GM19193 (cell line): ENCODE measurements around the gene RECQL5.

Source experiments
- POLR2A ChIP-seq: IDR thresholded peaks from 4 replicates; pipeline ENCODE4 v1.6.1; 2011; ENCODE audit not compliant: insufficient read depth, insufficient read length; ENCODE audit errors: extremely low read depth

Gene RECQL5

DNA sequence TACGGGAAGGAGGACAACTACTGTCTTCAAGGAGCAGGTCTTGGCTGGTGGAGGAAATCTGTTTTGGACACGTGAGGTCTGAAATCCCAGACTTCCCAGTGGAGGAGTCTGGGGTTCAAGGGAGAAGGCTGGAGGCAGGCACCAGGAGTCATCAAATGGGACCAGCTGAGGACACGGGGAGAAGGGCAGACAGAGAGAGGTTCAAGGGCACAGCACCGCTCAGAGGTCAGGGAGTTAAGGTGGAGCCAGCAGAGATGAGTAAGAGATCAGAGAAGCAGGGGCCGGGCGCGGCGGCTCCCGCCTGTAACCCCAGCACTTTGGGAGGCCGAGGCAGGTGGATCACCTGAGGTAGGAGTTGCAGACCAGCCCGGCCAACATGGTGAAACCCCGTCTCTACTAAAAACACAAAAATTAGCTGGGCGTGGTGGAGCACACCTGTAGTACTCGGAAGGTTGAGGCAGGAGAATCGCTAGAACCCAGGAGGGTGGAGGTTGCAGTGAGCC lies 44.1 kb downstream of the RECQL5 start:
- no peak for TF ChIP-seq POLR2A

DNA sequence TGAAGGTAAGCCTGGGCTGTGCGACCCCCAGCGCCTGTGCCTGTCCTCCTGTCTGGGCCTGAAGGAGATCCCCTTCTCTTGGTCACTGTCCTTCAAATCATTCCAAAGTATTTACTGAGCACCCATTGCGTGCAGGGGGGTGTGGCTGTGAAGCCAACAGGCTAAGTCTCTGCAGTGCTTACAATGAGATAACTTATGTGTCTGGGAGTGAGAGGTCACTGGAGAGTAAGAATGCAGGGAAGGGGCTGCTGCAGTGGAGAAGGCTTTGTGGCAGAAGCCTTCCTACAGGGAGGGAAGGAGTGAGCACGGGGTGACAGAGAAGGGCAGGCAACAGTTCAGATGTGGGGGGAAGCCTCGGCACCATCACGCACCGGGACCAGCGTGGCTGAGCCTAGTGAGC lies 44.9 kb downstream of the RECQL5 start:
- TF ChIP-seq POLR2A, result no peak

DNA sequence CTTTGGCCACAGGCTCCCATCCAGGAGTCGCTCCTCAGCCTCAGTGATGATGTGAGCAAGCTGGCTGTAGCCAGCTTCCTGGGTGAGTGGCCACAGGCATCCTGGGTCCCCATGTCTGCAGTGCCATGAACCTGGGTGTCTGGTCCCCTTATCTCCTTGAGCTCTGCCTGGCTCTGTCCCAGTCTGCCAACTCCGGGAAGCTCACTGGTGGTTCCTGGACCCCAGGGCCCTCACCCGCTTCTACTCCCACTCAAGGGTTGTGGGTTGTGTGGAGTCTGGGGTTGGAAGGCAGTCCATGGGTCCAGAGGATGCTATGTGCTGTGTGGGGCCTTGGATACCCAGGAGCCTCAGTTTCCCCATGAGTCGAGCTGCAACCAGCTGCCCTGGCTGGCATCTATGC lies 45.5 kb downstream of the RECQL5 start:
- no peak for TF ChIP-seq POLR2A

DNA sequence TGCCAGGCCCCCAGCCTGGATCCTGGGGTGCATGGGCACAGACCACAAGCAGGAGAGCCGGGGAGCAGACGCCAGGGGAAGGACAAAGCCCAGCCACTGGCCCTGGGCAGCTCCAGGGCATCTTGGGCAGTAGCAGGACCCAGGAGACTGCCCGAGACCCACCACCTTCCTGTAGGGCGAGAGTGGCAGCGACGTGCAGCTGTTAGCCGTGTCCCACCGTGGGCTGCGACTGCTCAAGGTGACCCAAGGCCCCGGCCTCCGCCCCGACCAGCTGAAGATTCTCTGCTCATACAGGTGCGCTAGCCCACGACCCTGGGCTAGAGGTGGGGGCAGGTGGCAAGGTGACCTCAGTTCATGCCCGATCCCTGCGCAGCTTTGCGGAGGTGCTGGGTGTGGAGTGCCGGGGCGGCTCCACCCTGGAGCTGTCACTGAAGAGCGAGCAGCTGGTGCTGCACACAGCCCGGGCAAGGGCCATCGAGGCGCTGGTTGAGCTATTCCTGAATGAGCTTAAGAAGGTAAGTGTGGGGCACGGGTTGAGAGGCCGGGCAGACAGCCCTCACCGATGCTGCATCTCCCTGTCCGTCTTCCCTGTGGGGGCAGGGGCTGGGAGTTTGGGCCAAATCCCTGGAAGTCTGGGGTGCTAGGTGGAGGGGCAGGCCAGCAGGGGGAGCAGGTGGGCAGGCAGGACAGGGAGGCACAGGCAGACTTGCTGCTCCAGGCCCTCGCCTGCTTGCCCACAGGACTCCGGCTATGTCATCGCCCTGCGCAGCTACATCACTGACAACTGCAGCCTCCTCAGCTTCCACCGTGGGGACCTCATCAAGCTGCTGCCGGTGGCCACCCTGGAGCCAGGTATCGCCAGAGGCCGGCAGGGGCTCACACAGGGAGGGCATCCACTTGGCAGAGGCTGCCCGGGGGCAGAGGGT lies 47.2 kb downstream of the RECQL5 start:
- TF ChIP-seq POLR2A, result no peak

DNA sequence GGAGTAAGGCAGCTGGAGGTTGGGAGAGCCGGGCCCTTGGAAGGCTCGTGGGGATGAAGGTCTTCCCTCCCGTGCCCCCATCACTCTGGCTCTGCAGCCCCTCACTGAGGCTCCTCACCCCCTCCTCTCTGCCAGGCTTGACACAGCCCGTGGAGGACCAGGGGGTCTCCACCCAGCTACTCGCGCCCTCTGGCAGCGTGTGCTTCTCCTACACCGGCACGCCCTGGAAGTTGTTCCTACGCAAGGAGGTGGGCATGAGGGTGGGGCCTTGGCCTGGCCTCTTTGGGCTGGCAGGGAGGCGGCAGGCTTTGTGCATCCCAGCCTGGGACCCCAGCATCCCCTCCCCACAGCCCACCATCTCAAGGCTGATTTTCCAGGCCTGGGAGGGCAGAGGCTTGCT lies 49.3 kb downstream of the RECQL5 start:
- no peak for TF ChIP-seq POLR2A

DNA sequence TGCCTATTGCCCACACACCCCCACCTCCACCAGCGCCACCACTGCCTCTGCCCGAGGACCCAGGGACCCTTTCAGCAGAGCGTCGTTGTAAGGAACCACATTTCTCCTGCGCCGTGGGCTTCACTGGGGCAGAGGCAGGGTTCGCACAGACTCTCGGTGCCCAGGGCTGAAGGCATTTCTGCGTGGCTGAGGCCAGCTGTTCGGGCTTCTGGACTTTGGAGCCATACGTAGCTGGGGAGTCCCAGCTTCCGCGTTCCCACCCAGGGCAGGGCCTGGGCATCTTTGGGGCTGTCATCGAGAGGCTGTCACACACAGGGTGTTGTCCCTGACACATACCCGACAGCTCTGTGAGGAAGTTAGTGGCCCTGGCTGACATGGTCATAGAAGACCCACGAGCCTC lies 49.7 kb downstream of the RECQL5 start:
- TF ChIP-seq POLR2A, result no peak

DNA sequence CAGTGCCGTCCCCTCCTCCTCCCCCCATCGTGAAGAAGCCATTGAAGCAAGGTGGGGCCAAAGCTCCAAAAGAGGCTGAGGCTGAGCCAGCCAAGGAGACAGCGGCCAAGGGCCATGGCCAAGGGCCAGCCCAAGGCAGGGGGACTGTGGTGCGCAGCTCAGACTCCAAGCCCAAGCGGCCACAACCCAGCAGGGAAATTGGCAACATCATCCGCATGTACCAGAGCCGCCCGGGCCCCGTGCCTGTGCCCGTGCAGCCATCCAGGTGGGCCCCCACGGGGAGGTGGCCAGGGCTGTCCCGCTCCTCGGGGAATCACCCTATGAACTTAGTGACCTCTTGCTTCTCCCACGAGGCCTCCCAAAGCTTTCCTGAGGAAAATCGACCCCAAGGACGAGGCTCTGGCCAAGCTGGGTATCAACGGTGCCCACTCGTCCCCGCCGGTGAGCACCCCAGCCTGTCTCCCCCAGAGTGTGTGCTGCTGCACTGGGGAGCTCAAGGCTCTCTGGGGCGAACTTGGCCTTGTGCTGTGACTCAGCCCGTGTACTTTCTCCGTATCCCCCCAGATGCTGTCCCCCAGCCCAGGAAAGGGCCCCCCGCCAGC lies 50.3 kb downstream of the RECQL5 start:
- no peak for TF ChIP-seq POLR2A

DNA sequence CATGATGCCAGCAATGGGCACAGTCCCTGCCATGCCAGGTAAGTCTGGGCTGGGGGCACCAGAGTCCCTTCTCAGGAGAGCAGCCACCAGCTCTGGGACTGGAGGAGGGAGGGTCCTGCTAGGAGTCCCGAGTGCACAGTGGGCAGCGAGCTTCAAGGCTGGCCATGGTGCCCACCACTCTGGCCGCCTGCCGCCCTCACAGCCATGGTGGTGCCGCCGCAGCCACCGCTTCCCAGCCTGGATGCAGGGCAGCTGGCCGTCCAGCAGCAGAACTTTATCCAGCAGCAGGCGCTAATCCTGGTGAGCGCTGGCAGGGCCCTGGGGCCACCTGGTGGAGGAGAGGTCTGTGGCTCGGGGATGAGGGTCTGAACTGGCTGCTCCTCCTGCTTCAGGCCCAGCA lies 51.7 kb downstream of the RECQL5 start:
- no peak for TF ChIP-seq POLR2A

DNA sequence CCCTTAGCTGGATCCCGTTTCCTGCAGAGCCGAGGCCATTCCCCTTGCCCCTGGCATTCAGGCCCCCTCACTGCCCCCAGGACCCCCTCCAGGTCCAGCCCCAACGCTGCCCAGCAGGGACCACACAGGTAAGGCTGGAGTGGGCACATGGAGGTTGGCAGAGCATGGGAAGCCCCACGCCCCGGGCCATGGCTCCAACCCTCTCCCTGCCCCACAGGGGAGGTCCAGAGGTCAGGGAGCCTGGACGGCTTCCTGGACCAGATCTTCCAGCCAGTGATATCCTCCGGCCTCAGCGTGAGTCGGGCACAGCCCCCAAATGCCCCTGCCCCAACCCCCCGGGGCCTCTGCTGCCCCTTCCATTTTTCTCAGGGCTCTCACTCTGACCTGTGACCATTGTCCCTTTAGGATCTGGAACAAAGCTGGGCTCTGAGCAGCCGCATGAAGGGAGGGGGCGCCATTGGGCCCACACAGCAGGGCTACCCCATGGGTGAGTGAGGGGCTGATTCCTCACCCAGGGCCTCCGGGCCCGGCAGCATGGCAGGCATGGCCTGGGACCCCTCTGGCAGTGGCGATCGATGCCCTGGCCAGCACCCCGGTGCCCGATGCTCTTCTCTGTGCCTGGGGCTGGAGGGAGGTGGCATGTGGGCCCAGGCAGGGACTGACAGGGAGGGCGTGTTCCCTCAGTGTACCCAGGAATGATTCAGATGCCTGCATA lies 52.2 kb downstream of the RECQL5 start:
- no peak for TF ChIP-seq POLR2A

DNA sequence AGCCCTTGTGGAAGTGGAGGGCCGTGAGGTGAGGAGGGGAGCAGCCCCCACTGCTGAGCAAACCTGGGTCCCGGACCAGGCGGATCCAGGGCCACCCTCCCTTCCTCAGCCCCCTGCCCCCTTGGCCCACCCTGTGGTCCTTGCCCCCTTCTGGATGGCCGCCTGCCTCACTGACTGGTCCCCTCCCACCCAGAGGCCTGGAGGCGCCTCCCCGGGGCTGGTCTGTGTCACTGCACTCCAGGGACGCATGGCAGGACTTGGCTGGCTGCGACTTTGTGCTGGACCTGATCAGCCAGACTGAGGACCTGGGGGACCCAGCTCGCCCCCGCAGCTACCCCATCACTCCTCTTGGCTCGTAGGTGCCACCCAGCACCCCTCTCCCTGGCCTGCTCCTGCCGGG lies 52.9 kb downstream of the RECQL5 start:
- no peak for TF ChIP-seq POLR2A

DNA sequence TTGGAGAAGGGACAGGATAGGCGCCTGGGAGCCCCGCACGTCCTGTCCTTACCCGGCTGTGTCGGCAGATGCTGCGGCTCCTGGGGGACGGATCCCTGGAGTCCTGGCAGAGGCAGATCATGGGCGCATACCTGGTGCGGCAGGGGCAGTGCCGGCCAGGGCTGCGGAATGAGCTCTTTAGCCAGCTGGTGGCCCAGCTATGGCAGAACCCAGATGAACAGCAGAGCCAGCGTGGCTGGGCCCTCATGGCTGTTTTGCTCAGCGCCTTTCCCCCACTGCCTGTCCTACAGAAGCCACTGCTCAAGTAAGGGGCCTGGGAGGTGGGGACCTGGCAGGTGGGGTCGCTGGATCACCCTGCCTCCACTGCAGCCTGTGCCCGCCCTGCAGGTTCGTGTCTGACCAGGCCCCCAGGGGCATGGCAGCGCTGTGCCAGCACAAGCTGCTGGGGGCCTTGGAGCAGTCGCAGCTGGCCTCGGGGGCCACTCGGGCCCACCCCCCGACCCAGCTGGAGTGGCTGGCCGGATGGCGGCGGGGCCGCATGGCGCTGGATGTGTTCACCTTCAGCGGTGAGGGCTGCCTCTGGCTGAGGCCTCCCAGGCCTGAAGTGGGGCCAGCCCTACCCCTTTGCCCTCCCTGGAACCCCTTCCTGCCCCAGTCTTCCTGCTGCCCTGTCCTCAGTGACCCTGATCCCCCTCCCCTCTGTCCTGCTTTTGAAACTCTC lies 53.9 kb downstream of the RECQL5 start:
- no peak for TF ChIP-seq POLR2A

DNA sequence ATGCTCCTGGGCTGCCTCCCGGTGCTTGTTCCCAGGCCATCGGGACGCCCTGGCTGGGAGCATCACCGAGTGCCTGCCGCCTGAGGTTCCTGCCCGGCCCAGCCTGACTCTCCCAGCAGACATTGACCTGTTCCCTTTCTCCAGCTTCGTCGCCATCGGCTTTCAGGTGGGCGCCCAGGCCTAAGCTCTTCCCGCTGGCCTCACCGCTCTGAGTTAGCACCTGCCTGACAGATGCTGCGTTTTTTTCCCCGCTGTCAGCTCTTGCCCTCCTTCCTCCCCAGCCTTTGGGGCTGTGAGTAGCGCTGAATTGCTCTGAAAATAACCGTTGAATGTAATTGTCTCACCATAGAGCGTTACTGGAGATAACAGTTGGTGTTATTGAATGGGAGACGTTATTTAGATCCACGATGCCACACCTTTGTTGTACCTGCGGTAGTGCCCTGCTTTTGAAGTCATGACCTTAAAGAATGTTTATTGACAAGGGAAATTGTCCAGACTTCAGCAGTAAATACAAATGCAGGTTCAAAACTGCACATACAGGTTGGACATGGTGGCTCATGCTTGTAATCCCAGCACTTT lies 55.0 kb downstream of the RECQL5 start:
- no peak for TF ChIP-seq POLR2A

DNA sequence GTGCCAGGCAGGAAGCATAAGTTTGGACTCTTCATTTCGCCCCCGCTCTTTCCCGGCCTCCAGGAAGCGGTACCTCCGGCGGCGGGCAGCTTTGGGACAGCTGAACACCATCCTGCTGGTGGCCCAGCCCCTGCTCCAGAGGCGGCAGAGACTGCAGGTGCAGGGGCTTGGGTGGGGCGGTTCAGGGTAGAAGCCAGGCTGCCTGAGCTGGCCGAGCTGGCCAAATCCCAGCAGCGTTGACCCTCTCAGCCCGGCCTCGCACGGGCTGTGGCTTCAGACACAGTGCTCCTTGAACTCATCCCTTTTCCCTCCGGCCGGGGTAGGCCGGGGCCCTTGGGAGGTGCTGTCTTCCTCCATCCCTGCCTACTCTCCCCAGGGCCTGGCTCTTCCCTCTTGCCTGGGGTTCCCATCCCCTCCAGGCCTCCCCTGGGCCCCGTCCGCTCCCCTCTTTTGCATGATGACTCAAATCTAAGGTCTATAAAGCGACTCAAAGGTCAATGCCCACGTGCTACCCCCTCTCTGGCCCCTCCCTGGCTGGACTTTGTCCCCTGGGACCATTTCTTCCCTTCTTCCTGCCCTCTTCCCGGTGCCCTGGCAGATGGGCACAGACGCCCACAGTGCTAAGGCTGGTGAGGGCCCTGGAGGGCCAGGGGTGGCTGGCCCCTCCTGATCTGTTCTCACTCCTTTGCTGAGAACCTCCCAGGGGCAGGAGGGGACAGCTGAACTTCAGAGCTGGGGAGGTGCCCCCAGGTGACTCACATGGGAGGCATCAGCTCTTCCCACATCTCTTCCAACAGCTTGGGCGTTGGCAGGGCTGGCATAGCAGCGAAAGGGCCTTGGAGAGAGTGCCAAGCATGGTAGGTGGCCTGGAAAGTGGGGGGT lies 56.6 kb downstream of the RECQL5 start:
- no peak for TF ChIP-seq POLR2A
